ENCODE data around the gene CDC37. TPM values are rescaled to one million over a fixed set of nuclear protein-coding genes. Genes with fewer than 3 reads are reported as not detected.
A peak's percentile ranks its signal among the peaks of the same experiment; 100 is the strongest.

The CDC37 gene
- total RNA-seq (2014; rRNA removed; shearing (Covaris generic)): 332 and 345 TPM in 2 replicates
- total RNA-seq (2022): 269 and 271 TPM in 2 replicates
- Bru-seq, nascent RNA: percentile 79 among the genes with signal in this experiment
- BruChase-seq, experiment 1, labeled RNA remaining after a 6-hour chase: percentile 90 among the genes with signal in this experiment
- percentile 84 among the genes with signal in this experiment for BruChase-seq, experiment 2, labeled RNA remaining after a 2-hour chase
- long read RNA-seq, transcript CDC37-201 (8 exons, 1,608 nt): major isoform, 141 of 452 reads
- long read RNA-seq, transcript CDC37-209 (7 exons, 1,377 nt): minor isoform, 86 of 452 reads
- long read RNA-seq, partial matches to known transcripts: 79 of 452 reads
- long read RNA-seq, other reads (novel, unspliced or antisense): 146 of 452 reads

GRCh38 chr19:10403137-10404021, at the start of gene CDC37:
Gene CDC37 (minus strand): TSS chr19:10403542. CDS start chr19:10403479, 63 bp downstream.
- CTCF ChIA-PET (ENCODE audit: unreplicated experiment): interaction anchor here (0.6 kb wide), 1 partner anchor 19 kb away, joined by 7 read pairs; no protein-coding TSS in a partner anchor
- Histone ChIP-seq H3K36me3 (ENCODE audit: insufficient read depth, low read length) (peaks cover 37% of the 10 kb centered on the region), H4K20me1 (ENCODE audit: insufficient read depth, low read length) (0 out of 2 replicates have a peak, but pooled peaks cover 6% of the 10 kb centered on the region), H2AFZ (ENCODE audit: low read length) (peak within 1 kb of the TSS; percentile 32; the same call in 1 of the 2 replicates), H3K4me3 (ENCODE audit: low read depth, low read length, poor library complexity, severe bottlenecking) (peak within 1 kb of the TSS; percentile 83), H3K9me3 (ENCODE audit: low read length) (no peaks in the 10 kb centered on the region), H3K79me2 (ENCODE audit: insufficient read depth, low read depth, low read length) (peaks cover 55% of the 10 kb centered on the region), H3K27ac (ENCODE audit: low read depth, low read length, poor library complexity, severe bottlenecking) (peak within 1 kb of the TSS; percentile 100), H3K4me1 (ENCODE audit: insufficient read depth, low read length, poor library complexity, severe bottlenecking) (peaks cover 79% of the 10 kb centered on the region), H3K9me2 (ENCODE audit: insufficient read depth, low read length) (no peaks in the 10 kb centered on the region), H3K4me2 (ENCODE audit: low read length) (peak within 1 kb of the TSS; percentile 97)
- BruUV-seq (replicated peaks): TSS peak; percentile 57
- DNase-seq (ENCODE audit: low spot score): peak; percentile 98
- POLR2A ChIA-PET: interaction anchor here (0.7 to 1.5 kb wide), 4 partner anchors 15 to 216 kb away, joined by 3 read pairs; no protein-coding TSS in a partner anchor
- intact Hi-C loops (cut with micrococcal nuclease; ENCODE audit: unreplicated experiment): loop anchor here (1.0 to 10.0 kb wide), 5 partner anchors 13 to 299 kb away; partner anchors contain the start of genes ANGPTL6, CDKN2D, ILF3 and PPAN
- TF ChIP-seq EZH2phosphoT487 (IDR thresholded peaks at IDR 0.05; ENCODE audit: borderline replicate concordance, low read depth, low read length) (no peak), CTCF (conservative IDR thresholded peaks at IDR 0.05; ENCODE audit: low read length) (no peak)

GRCh38 chr19:10450853-10451609, 47.7 kb upstream of the CDC37 start:
- H3K79me2 ChIP-seq (ENCODE audit: insufficient read depth, low read depth, low read length): no peaks in the 10 kb centered on the region
- intact Hi-C loops (cut with micrococcal nuclease; ENCODE audit: unreplicated experiment): no loop called here
- DNase-seq (ENCODE audit: low spot score): peak; percentile 61
- CTCF ChIA-PET (ENCODE audit: unreplicated experiment): interaction anchor here (0.5 kb wide), 1 partner anchor 53 kb away, joined by 3 read pairs; no protein-coding TSS in a partner anchor
- no peaks in the 10 kb centered on the region for H3K4me1 ChIP-seq (ENCODE audit: insufficient read depth, low read length, poor library complexity, severe bottlenecking)
- no peaks in the 10 kb centered on the region for H4K20me1 ChIP-seq (ENCODE audit: insufficient read depth, low read length)
- POLR2A ChIA-PET: interaction anchor here (0.6 kb wide), 1 partner anchor 179 kb away, joined by 6 read pairs; no protein-coding TSS in a partner anchor
- no peaks in the 10 kb centered on the region for H3K9me3 ChIP-seq (ENCODE audit: low read length)
- no TSS peak for BruUV-seq (replicated peaks)
- no peak overlapping the region for H3K27ac ChIP-seq (ENCODE audit: low read depth, low read length, poor library complexity, severe bottlenecking)
- TF ChIP-seq EZH2phosphoT487 (IDR thresholded peaks at IDR 0.05; ENCODE audit: borderline replicate concordance, low read depth, low read length): no peak
- no peak for TF ChIP-seq CTCF (conservative IDR thresholded peaks at IDR 0.05; ENCODE audit: low read length)
- no peak overlapping the region for H3K4me3 ChIP-seq (ENCODE audit: low read depth, low read length, poor library complexity, severe bottlenecking)
- H2AFZ ChIP-seq (ENCODE audit: low read length): no peak overlapping the region
- peaks cover 64% of the 10 kb centered on the region for H3K36me3 ChIP-seq (ENCODE audit: insufficient read depth, low read length)
- H3K9me2 ChIP-seq (ENCODE audit: insufficient read depth, low read length): no peaks in the 10 kb centered on the region
- no peak overlapping the region for H3K4me2 ChIP-seq (ENCODE audit: low read length)
